ENCODE results near the gene SEMA6A.

SEMA6A gene

DNA sequence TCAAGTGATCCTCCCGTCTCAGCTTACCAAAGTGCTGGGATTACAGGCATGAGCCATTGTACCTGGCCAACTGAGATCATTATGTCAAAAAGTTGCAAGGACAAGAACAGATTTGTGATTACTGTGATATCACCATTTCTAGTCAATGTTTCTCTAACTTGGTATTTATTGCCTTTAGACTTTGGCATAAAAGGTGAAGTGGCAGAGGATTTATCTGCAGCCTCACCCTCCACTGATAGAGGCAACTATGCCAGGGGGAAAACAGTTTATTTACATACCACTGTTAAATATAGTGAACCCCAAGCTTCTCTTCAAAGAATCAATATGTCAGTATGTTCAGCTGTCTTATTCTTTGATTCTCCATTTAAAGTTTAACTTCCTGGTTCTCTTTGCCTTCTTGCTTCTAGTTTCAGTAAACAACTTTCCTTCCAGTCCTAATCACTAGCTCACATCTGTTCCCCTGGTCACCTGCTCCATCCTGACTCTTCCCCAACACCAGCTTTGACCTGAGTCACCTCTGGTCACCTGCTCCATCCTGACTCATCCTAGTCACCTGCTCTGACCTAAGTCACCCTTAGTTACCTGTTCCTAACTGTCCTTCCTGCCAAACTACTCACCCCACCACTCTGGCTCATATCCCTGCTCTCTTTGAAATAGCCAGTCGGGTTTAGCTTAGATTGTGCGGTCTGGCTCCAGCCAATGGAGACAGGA is 29.9 kb downstream of the SEMA6A start:
- Histone ChIP-seq H3K9me3 (ENCODE audit: low read length) (no peaks in the 10 kb centered on the region), H3K4me1 (ENCODE audit: insufficient read depth, low read length) (no peaks in the 10 kb centered on the region), H3K4me3 (ENCODE audit: low read depth in 1 of 2, low read length in 2 of 2) (no peak overlapping the region), H3K27me3 (ENCODE audit: control insufficient read depth in 1 of 2, insufficient read depth in 2 of 2, low read length in 2 of 2) (no peaks in the 10 kb centered on the region), H3K36me3 (ENCODE audit: insufficient read depth, low read length) (no peaks in the 10 kb centered on the region), H3K27ac (ENCODE audit: low read depth, low read length) (no peak overlapping the region), H3K9ac (ENCODE audit: low read length) (no peak overlapping the region)

DNA sequence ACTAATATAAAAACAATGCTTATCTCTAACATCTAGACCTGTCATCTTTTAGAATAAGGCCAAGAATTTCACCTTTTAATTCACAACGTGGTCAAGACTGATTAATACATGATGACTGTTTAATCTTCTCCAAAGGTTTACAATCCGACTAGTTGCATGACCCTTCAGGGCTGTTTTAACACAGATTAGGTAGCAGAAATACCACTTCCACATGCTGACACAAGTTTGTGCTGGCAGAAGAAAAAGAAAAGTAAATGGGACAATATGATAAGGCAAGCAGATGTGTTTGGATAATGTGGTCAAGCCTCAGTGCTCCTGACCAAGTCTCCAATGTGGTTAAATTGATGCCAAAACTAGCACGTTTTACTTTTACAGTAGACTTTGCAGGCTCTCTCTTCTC is 31.1 kb downstream of the SEMA6A start:
- Histone ChIP-seq H3K4me1 (ENCODE audit: insufficient read depth, low read length) (no peaks in the 10 kb centered on the region), H3K9me3 (ENCODE audit: low read length) (no peaks in the 10 kb centered on the region), H3K9ac (ENCODE audit: low read length) (no peak overlapping the region), H3K36me3 (ENCODE audit: insufficient read depth, low read length) (no peaks in the 10 kb centered on the region), H3K27ac (ENCODE audit: low read depth, low read length) (no peak overlapping the region), H3K27me3 (ENCODE audit: control insufficient read depth in 1 of 2, insufficient read depth in 2 of 2, low read length in 2 of 2) (no peaks in the 10 kb centered on the region), H3K4me3 (ENCODE audit: low read depth in 1 of 2, low read length in 2 of 2) (no peak overlapping the region)

DNA sequence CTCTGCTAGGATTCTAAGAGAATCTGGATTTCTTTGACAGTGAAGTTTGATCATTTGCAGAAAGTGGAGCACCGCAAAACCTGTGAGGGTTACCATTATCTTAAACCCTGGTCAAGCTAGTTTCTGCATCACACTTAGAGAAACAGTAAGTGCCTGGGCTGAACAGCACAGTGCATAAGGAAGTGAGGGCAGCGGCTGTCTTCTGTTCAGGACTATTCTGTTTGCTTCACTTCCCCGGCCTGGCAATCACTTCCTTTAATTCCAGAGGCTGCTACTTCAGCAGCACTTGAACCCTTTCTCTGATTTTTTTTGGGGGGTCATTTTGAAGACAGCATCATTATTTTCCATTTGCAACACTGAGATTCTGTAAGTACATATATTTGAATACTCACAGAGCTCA is 32.0 kb downstream of the SEMA6A start:
- H3K27ac ChIP-seq (ENCODE audit: low read depth, low read length) = no peak overlapping the region
- H3K4me3 ChIP-seq (ENCODE audit: low read depth in 1 of 2, low read length in 2 of 2) = no peak overlapping the region
- H3K9ac ChIP-seq (ENCODE audit: low read length) = no peak overlapping the region
- no peaks in the 10 kb centered on the region for H3K4me1 ChIP-seq (ENCODE audit: insufficient read depth, low read length)
- no peaks in the 10 kb centered on the region for H3K27me3 ChIP-seq (ENCODE audit: control insufficient read depth in 1 of 2, insufficient read depth in 2 of 2, low read length in 2 of 2)
- H3K9me3 ChIP-seq (ENCODE audit: low read length) = no peaks in the 10 kb centered on the region
- no peaks in the 10 kb centered on the region for H3K36me3 ChIP-seq (ENCODE audit: insufficient read depth, low read length)

DNA sequence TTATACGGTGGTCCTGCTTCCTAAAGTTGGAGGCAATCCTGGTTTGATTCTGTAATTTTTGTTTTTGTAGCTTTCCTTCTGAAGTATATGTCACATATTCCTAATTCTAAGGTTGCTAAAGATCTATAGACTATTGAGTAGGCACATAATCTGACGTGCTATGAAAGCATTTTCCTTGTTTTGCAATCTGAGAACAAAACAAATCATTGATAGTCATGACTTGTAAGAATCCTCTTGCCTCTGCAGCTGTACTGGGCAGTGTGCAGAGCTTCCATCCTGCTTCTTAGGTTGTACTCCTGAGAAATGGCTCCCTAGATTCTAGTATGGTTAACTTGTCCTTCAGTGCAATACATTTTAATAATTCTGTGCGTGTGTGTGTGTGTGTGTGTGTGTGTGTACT is 35.4 kb downstream of the SEMA6A start:
- no peak overlapping the region for H3K9ac ChIP-seq (ENCODE audit: low read length)
- no peak overlapping the region for H3K4me3 ChIP-seq (ENCODE audit: low read depth in 1 of 2, low read length in 2 of 2)
- no peak overlapping the region for H3K27ac ChIP-seq (ENCODE audit: low read depth, low read length)
- no peaks in the 10 kb centered on the region for H3K9me3 ChIP-seq (ENCODE audit: low read length)
- no peaks in the 10 kb centered on the region for H3K27me3 ChIP-seq (ENCODE audit: control insufficient read depth in 1 of 2, insufficient read depth in 2 of 2, low read length in 2 of 2)
- H3K4me1 ChIP-seq (ENCODE audit: insufficient read depth, low read length) = peaks cover 32% of the 10 kb centered on the region
- H3K36me3 ChIP-seq (ENCODE audit: insufficient read depth, low read length) = no peaks in the 10 kb centered on the region

DNA sequence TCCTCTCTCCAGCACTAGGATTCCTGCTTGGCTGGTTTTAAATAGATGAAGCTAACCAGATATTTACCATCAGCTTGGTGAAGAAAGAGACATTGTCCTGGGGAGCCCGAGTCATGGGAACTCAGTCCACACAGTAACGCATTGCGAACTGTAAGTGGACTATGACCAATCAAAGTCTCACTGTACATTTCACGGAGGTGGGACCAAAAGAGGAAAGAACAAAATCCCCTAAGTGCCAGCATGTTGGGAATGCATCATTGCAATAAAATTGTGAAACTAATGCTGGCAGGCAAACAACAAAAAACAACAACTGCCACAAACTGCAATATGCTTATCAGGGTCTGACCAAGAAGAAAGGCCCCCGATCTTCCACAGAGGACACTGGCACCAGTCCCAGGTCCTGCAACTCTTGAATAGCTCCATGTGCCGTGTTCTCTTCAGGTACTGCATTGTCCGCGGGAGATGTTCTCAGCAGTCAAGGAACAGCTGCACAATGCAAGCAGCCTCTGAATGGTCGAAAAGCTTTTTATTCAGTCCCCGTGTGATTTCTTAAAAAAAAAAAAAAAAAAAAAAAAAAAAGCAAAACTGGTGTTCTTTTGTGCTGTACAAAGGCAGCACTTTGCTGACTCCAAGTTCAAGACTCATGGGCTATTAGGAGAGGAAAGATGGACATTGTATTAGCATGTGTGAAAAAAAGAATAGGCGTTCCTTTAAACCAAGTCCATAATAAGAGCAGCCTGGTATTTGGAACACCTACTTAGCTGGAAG is 38.1 kb downstream of the SEMA6A start:
- no peaks in the 10 kb centered on the region for H3K36me3 ChIP-seq (ENCODE audit: insufficient read depth, low read length)
- H3K27ac ChIP-seq (ENCODE audit: low read depth, low read length) = no peak overlapping the region
- H3K9ac ChIP-seq (ENCODE audit: low read length) = no peak overlapping the region
- no peaks in the 10 kb centered on the region for H3K9me3 ChIP-seq (ENCODE audit: low read length)
- H3K4me1 ChIP-seq (ENCODE audit: insufficient read depth, low read length) = peaks cover 56% of the 10 kb centered on the region
- H3K27me3 ChIP-seq (ENCODE audit: control insufficient read depth in 1 of 2, insufficient read depth in 2 of 2, low read length in 2 of 2) = no peaks in the 10 kb centered on the region
- H3K4me3 ChIP-seq (ENCODE audit: low read depth in 1 of 2, low read length in 2 of 2) = no peak overlapping the region

DNA sequence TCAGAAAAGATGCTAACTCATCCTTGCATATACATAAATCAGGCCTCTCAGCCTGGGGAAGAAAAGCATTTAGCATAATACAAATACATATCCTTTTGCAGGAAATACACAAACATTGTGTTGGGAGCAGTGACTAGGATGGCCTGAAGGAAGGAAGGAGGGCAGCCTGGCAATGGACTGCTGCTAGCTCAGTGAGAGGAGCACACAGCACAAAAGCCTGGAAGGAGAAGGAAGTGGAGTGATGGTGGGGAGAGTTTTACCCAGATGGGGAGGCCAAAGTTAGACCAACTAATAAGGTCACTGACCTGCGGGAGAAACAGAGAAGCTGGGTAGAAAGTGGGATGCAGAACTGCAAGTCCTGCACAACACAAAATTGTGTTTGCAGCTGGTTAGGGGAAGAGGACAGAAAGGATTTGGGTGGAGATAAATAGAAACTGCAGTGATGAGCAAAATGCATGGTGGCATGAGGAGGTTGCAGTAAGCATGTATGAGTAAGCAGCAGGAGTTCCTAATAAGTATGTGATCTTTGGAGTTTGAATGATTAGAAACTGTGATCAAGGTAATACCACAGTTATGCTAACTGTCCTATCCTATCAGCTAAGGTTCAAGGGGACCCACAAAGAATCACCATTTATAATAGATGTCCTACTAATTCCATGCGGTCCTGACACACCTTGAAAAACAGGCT is 39.5 kb downstream of the SEMA6A start:
- peaks cover 59% of the 10 kb centered on the region for H3K4me1 ChIP-seq (ENCODE audit: insufficient read depth, low read length)
- no peaks in the 10 kb centered on the region for H3K9me3 ChIP-seq (ENCODE audit: low read length)
- no peaks in the 10 kb centered on the region for H3K36me3 ChIP-seq (ENCODE audit: insufficient read depth, low read length)
- H3K9ac ChIP-seq (ENCODE audit: low read length) = no peak overlapping the region
- no peak overlapping the region for H3K27ac ChIP-seq (ENCODE audit: low read depth, low read length)
- H3K27me3 ChIP-seq (ENCODE audit: control insufficient read depth in 1 of 2, insufficient read depth in 2 of 2, low read length in 2 of 2) = no peaks in the 10 kb centered on the region
- no peak overlapping the region for H3K4me3 ChIP-seq (ENCODE audit: low read depth in 1 of 2, low read length in 2 of 2)

DNA sequence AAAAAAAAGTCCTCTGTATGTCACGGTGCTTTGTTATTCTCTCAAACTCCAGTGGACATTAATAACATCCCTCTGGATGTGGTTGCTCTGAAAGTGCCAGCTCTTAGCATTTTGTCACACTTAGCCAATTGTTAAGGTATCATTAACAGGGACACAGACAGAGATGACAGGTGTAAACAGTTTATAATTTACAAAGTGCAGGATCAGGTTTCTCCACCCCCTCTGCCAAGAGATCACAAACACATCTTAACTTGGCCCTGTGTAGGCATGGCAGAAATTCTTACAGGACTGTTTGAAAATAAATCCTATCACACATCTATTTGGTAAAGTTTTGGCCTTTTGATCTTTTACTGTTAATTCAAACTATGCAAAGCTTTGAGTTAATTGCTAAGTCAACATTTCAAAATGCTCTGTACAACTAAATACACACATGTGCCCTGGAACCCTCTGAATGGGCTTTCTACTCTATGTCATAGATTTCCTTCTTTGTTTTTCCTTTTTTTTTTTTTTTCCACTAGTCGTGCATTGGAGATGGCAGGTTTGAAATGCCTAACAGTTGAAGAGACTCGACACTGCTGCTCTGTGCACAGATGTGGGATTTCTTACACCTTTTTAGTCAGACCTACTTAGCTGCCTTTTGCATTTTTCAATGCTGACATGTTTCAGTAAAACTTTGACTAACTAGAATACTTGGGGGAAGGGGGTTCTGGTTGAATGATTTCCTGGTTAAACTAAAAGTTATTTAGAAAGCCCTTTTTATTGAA is 41.7 kb downstream of the SEMA6A start:
- Histone ChIP-seq H3K9me3 (ENCODE audit: low read length) (no peaks in the 10 kb centered on the region), H3K4me1 (ENCODE audit: insufficient read depth, low read length) (peaks cover 77% of the 10 kb centered on the region), H3K36me3 (ENCODE audit: insufficient read depth, low read length) (no peaks in the 10 kb centered on the region), H3K27me3 (ENCODE audit: control insufficient read depth in 1 of 2, insufficient read depth in 2 of 2, low read length in 2 of 2) (no peaks in the 10 kb centered on the region), H3K9ac (ENCODE audit: low read length) (no peak overlapping the region), H3K27ac (ENCODE audit: low read depth, low read length) (no peak overlapping the region), H3K4me3 (ENCODE audit: low read depth in 1 of 2, low read length in 2 of 2) (no peak overlapping the region)

DNA sequence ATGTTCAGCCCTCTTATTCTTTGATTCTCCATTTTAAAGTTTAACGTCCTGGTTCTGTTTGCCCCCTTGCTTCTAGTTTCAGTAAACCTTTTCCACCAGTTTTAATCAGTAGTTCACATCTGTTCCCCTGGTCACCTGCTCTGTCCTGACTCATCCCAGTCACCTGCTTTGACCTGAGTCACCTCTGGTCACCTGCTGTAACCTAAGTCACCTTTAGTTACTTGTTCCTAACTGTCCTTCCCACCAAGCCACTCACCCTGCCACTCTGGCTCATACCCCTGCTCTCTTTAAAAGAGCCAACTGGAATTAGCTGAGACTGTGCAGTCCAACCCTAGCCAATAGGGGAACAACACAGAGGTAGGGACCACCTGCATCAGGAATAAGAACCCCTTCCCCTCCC is 43.0 kb downstream of the SEMA6A start:
- no peaks in the 10 kb centered on the region for H3K27me3 ChIP-seq (ENCODE audit: control insufficient read depth in 1 of 2, insufficient read depth in 2 of 2, low read length in 2 of 2)
- H3K4me3 ChIP-seq (ENCODE audit: low read depth in 1 of 2, low read length in 2 of 2) = no peak overlapping the region
- no peaks in the 10 kb centered on the region for H3K36me3 ChIP-seq (ENCODE audit: insufficient read depth, low read length)
- H3K27ac ChIP-seq (ENCODE audit: low read depth, low read length) = no peak overlapping the region
- H3K4me1 ChIP-seq (ENCODE audit: insufficient read depth, low read length) = peaks cover 74% of the 10 kb centered on the region
- no peak overlapping the region for H3K9ac ChIP-seq (ENCODE audit: low read length)
- H3K9me3 ChIP-seq (ENCODE audit: low read length) = no peaks in the 10 kb centered on the region

DNA sequence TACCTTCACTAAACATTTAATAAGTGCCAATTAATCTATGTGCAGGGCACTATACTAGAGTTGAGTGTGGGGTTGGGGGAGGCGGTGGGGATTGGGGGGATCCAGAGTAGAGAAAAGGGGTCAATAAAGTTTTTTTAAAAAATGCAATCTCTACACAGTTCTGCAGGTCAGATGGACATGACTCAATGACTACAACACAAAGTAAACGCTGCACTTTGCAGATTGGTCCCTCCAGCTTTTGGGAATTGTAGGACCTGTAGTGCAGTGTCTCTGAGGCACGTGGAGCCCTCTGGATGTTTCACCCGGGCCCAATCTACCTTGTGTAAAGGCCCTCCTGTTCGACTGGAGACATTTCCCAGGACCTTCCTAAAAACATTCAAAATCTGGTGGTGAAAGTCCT is 43.5 kb downstream of the SEMA6A start:
- peaks cover 68% of the 10 kb centered on the region for H3K4me1 ChIP-seq (ENCODE audit: insufficient read depth, low read length)
- no peak overlapping the region for H3K9ac ChIP-seq (ENCODE audit: low read length)
- no peak overlapping the region for H3K27ac ChIP-seq (ENCODE audit: low read depth, low read length)
- no peak overlapping the region for H3K4me3 ChIP-seq (ENCODE audit: low read depth in 1 of 2, low read length in 2 of 2)
- H3K9me3 ChIP-seq (ENCODE audit: low read length) = no peaks in the 10 kb centered on the region
- no peaks in the 10 kb centered on the region for H3K27me3 ChIP-seq (ENCODE audit: control insufficient read depth in 1 of 2, insufficient read depth in 2 of 2, low read length in 2 of 2)
- no peaks in the 10 kb centered on the region for H3K36me3 ChIP-seq (ENCODE audit: insufficient read depth, low read length)

DNA sequence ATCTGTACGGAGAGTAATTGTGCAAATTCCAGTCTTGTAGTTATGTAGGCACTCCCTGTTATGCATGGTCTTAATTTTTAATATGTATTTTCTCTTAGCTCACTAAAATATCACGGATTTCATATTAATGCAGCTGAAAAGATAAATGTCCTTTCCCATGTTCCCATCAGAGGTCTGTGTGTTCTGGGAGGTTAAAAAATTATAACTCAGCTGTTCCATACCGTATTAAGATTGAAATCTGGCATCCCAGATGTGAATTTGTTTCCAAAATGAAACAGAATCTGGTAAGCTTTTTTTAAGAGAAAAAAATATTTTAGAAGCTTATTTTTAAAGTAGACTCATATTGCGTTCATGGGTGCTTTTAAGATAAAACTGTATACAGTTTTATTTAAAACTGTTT is 44.3 kb downstream of the SEMA6A start:
- no peak overlapping the region for H3K4me3 ChIP-seq (ENCODE audit: low read depth in 1 of 2, low read length in 2 of 2)
- H3K9me3 ChIP-seq (ENCODE audit: low read length) = no peaks in the 10 kb centered on the region
- peaks cover 63% of the 10 kb centered on the region for H3K4me1 ChIP-seq (ENCODE audit: insufficient read depth, low read length)
- no peak overlapping the region for H3K27ac ChIP-seq (ENCODE audit: low read depth, low read length)
- H3K9ac ChIP-seq (ENCODE audit: low read length) = no peak overlapping the region
- H3K27me3 ChIP-seq (ENCODE audit: control insufficient read depth in 1 of 2, insufficient read depth in 2 of 2, low read length in 2 of 2) = no peaks in the 10 kb centered on the region
- H3K36me3 ChIP-seq (ENCODE audit: insufficient read depth, low read length) = no peaks in the 10 kb centered on the region

DNA sequence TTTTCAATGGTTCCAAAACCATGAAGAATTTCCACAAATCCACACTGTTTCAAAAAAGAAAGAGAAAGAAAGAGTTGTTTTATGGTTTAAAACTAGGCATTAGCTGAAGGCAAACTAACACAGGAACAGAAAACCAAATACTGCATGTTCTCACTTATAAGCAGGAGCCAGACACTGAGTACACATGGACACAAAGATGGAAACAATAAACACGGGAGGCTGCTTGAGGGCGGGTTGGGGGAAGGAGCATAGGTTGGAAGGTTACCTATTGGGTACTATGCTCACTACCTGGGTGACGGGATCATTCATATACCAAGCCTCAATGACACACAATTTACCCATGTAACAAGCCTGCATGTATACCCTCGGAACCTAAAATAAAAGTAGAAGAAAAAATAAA is 45.0 kb downstream of the SEMA6A start:
- Histone ChIP-seq H3K36me3 (ENCODE audit: insufficient read depth, low read length) (no peaks in the 10 kb centered on the region), H3K9ac (ENCODE audit: low read length) (no peak overlapping the region), H3K27me3 (ENCODE audit: control insufficient read depth in 1 of 2, insufficient read depth in 2 of 2, low read length in 2 of 2) (no peaks in the 10 kb centered on the region), H3K4me3 (ENCODE audit: low read depth in 1 of 2, low read length in 2 of 2) (no peak overlapping the region), H3K9me3 (ENCODE audit: low read length) (no peaks in the 10 kb centered on the region), H3K27ac (ENCODE audit: low read depth, low read length) (peak overlapping the region; percentile 12), H3K4me1 (ENCODE audit: insufficient read depth, low read length) (peaks cover 62% of the 10 kb centered on the region)

All from muscle layer of colon (tissue), 2 donors.